SKM-1 treated with dmso at 0.1 percent for 144 hours (cell line): ENCODE data around the gene NR2C2AP.
A peak's percentile ranks its signal among the peaks of the same experiment; 100 is the strongest.
"Not testable (repeated sequence)": the region's sequence is repeated elsewhere in the genome, so short reads cannot be mapped to it uniquely, and the experiment has no call there.

Experiments
- DNase-seq: peaks from one replicate; lab custom pipeline; 2025; ENCODE audit not compliant: unreplicated experiment; lab: John Stamatoyannopoulos, UW

Gene NR2C2AP

DNA sequence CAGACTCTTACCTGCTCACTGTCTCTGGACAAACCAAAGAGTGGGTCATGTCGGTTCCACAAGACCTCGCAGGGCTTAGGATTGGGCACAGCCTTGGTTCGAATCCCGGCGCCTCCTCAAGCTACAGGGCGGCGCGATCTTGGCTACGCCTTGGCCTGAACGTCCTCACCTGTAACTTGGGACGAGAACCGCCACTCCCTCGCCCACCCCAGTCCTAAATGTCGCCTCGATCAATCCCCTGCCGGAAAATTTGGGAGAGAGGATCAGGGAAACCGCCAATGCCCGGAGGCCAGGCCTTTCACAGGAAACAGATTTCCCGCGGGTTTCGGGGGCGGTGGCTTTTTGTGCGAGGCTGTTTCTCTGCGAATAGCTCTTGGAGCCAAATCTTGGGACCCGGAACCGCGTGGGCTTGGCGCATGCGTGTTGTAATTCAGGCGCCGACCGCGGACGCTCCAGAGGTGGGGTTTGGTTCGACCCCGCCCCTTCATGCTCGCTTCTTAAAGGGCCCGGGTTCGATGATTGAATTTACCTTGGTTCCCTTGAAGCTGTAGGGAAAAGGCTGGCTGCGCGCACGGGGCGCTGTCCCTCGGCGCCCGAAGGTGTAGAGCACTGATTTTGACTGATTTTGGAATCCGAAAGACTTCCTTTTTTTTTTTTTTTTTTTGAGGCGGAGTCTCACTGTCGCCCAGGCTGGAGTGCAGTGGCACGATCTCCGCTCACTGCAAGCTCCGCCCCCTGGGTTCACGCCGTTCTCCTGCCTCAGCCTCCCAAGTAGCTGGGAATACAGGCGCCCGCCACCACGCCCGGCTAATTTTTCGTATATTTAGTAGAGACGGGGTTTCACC is at the start of gene NR2C2AP:
NR2C2AP (minus strand) TSS at position 403 of the 845 bp plus-strand sequence; CDS start at position 49, 354 bp downstream.
- peak; percentile 89 for DNase-seq

DNA sequence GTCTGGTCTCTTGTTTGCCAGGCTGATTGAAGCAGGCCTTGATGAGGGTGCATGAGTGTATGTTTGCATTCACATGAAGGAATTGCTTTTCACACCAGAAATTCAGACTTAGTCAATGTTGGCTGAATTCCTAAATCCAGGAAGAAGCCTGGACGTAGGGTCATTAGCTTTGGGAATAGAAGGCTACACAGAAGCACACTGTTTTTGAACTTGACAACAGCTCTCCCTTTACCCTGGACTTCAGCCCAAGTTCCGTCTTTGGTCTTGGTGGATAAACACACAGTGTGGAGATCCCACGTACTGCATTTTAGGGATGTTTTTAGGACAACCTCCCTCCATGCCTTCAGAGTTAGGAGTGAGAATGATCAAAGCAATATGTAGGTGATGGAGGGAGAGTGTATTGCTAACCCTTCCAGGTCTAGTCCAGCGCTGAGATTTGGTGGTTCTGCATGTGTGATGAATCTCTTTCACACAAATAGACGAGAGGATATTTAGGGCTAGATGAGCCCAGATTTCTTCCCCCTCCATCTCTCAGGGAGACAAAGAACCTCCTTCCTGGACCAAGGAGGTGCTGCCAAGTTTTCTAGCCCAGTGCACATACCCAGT is 47.1 kb upstream of the NR2C2AP start:
- no peak for DNase-seq

DNA sequence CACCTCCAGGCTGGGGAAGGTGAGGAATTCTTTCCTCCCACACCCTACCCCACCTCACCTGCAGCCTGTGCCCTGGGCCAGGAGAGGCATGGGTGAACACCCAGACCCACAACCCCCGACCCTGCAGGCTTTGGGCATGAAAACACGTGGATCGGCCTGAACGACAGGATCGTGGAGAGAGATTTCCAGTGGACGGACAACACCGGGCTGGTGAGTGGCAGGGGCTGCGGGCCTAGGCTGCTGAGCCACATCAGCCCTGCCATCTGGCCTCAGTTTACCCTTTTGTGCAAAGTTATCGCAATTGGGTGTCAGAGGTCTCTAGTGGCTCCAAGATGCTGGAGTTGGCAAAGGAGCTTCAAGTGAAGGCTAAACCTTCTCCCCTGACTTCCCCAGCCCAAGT is 37.3 kb upstream of the NR2C2AP start:
- no peak for DNase-seq

GRCh38 chr19:19239675-19240074 is 36.5 kb upstream of the NR2C2AP start:
- DNase-seq: no peak

DNA sequence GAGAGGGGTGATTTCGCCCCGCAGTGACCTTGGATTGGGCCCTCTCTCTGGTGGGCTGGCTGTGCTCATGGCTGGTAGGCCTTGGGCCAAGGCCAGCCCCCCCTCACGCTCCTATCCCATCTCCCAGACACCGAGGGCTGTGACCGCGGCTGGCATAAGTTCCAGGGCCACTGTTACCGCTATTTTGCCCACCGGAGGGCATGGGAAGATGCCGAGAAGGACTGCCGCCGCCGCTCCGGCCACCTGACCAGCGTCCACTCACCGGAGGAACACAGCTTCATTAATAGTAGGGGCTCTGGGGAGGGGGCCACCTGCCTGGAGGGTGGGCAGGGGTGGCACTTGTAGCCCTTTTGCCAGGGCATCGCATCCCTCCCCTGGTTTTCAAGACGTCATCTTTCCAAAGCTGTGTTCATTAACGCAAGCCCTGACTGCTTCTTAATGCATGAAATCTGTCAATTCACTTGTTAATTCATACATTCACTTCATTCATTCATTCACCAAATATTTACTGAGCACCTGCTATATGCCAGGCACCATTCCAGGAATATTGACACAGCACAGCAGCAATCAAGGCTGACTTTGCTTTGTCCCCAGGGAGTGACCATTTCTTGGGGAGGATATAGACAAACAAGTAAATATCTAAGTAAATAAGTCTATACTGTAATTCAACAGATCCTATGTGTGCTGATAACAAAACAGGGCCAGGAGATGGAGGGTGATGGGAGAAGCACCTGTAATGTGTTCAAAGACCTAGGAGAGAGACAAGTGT is 35.1 kb upstream of the NR2C2AP start:
- DNase-seq: no peak

- no peak for DNase-seq
These were observed 33.0 kb upstream of the NR2C2AP start for GRCh38 chr19:19236173-19236572.

GRCh38 chr19:19234220-19234816 is 31.1 kb upstream of the NR2C2AP start:
- no peak for DNase-seq

DNA sequence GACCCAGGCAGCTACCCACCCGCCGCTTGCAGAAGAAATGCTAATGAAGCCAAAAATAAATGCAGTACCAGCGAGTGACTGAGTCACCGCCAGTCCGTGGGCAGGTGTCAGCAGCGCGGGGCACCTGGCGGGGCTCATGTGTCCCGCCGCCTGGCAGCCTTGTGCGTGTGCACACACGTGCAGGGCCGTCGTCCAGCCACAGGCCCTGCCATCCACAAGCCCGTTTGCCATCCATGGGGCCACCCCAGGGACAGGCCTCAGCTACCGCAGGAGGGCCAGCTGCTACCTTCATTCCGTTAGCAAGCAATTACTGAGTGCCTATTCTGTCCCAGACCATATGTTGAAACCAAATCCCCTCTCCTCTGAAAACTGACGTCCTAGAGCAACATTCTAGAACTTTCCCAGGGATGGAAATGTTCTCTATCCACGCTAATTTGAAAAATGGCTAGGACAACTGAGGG is 29.1 kb upstream of the NR2C2AP start:
- no peak for DNase-seq

DNA sequence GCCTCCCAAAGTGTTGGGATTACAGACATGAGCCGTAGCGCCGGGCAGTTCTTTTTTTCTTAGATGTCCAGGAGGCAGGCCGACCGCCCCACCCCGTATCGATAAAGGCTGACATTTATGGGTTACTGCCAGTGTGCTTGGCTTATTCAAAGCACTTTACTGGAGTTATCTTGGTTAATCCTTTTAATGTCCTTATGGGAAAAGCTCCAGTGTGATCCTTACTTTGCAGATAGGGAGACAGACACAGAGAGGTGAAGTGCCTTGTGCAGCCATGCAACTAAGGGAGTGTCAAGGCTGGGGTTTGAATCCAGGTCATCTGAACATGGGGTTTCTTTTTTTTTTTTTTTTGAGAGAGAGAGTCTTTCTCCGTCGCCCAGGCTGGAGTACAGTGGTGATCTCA is 27.8 kb upstream of the NR2C2AP start:
- no peak for DNase-seq

DNA sequence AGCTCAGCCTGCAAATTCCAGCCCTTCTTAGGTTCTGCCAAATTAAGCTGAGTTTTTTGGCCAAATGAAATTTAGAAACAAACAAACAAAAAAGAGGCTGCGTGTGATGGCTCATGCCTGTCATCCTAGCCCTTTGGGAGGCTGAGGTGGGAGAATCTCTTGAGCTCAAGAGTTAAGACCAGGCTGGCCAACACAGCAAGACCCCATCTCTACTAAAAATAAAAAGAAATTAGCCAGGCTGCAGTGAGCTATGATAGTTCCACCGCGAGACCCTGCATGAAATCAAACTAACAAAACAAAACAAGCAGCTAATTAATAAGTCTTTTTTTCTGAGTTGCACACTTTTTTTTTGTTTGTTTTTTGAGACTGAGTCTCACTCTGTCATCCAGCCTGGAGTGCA is 26.5 kb upstream of the NR2C2AP start:
- DNase-seq: no peak

DNA sequence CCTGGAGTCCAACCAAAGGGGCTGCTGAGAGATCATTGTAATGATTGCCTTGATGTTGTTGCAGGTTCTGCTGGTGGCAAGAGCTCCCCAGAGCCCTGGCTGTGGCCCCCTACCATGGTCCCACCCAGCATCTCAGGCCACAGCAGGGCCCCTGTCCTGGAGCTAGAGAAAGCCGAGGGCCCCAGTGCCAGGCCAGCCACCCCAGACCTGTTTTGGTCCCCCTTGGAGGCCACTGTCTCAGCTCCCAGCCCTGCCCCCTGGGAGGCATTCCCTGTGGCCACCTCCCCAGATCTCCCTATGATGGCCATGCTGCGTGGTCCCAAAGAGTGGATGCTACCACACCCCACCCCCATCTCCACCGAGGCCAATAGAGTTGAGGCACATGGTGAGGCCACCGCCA is 24.0 kb upstream of the NR2C2AP start:
- DNase-seq: no peak

GRCh38 chr19:19226663-19227062 is 23.4 kb upstream of the NR2C2AP start:
- DNase-seq: no peak

DNA sequence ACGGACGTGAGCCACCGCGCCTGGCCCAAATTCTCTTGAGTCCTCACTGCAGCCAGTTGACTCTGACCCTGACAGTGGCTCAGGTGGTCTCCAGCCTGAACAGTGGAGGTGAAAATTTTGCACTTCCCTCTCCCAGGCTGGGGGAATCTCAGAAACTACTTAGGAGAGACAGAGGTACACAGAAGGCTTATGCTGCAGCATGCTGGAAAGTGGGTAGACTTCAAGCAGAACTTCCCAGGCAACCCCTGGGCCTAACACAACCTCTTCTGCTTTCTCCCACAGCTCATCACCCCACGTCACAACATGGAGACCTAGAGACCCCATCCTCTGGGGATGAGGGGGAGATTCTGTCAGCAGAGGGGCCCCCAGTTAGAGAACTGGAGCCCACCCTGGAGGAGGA is 23.0 kb upstream of the NR2C2AP start:
- DNase-seq: no peak

DNA sequence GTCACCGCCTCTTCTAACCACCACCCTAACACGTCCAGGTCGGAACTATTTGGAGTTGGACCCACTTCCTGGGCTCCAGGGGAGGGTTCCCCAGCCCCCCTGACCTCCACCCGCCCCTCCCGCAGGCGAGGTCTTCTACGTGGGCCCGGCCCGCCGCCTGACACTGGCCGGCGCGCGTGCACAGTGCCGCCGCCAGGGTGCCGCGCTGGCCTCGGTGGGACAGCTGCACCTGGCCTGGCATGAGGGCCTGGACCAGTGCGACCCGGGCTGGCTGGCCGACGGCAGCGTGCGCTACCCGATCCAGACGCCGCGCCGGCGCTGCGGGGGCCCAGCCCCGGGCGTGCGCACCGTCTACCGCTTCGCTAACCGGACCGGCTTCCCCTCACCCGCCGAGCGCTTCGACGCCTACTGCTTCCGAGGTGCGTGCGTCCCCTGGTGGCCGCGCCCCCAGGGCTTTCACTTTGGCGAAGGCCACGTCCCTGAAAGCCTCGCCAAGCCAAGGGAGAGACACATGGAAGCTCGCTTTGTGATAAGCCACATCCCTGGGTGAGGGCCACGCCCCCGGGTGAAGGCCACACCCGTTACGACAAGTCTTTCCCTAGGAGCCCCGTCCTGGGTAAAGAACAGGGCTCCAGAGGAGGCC is 21.8 kb upstream of the NR2C2AP start:
- peak; percentile 38 for DNase-seq

DNA sequence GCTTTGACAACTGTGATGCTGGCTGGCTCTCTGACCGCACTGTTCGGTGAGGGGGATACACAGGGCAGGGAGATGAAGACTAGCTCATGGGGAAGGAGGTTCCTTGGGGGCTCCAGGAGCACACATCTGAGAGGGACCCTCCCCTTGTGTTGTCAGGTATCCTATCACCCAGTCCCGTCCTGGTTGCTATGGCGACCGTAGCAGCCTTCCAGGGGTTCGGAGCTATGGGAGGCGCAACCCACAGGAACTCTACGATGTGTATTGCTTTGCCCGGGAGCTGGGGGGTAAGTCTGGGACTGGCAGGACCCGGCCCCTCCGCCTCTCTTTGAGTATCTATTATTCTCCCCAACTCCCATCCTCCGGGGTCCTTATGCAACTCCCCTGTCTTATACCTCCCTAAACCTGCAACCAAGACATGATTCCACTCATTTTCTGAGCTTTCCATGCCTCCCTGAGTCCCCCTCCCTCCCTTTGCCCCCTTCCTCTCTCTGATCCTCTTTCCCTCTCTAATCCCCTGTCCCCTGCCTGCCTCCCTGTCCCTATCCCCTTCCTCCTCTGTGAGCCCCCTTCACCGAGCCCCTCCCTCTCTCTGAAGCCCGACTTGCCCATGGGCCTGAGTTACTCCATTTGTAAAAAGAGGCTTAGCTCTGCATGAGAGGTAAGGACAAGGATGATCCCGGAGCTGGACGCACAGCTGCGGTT is 21.1 kb upstream of the NR2C2AP start:
- no peak for DNase-seq

DNA sequence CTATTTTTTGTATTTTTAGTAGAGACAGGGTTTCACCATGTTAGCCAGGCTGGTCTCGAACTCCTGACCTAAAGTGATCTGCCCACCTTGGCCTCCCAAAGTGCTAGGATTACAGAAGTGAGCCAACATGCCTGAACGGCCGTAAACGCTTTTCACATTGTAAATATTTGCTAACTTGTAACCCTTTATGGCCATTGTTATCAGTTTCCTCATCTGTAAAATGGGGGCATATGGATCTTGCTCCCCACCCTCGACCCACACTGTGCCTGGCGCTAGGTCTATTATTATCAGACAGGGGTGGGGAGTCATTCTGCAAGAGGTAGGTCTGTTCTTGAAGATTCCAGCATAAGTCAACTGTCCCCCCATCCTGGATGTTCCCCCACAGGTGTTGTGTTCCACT is 20.4 kb upstream of the NR2C2AP start:
- no peak for DNase-seq

DNA sequence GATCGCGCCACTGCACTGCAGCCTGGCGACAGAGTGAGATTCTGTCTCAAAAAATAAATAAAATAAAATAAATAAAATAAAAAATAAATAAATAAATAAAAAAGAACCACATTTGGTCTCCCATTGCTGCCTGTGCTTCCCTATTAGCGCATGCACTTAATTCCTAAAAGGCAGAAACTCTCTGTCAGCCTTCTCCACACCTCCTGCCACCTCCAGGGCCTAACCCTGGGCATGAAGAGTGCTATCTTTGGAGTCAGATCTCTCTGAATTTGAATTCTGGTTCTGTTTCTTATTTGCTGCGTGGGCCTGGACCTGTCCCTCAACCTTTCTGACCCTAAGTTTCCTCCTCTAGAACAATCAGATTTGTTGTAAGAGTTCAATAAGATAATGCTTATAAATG is 19.8 kb upstream of the NR2C2AP start:
- no peak for DNase-seq

GRCh38 chr19:19221000-19221399 is 17.8 kb upstream of the NR2C2AP start:
- not testable (repeated sequence) for DNase-seq

DNA sequence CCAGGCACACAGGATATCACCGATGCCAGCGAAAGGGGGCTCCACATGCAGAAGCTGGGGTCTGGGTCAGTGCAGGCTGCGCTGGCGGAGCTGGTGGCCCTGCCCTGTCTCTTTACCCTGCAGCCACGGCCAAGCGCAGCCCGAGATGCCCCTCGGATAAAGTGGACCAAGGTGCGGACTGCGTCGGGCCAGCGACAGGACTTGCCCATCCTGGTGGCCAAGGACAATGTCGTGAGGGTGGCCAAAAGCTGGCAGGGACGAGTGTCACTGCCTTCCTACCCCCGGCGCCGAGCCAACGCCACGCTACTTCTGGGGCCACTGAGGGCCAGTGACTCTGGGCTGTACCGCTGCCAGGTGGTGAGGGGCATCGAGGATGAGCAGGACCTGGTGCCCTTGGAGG is 15.7 kb upstream of the NR2C2AP start:
- DNase-seq: no peak

GRCh38 chr19:19217099-19217498 is 13.9 kb upstream of the NR2C2AP start:
- peak; percentile 22 for DNase-seq
